WERI-Rb-1 (cell line): ENCODE results near the gene TGM1.

Experiments
- DNase-seq: peaks from one replicate; pipeline ENCODE4 v3.0.0-alpha.2; 2020
- H3K27ac ChIP-seq: fragments of 250-450 bp; sonication (Bioruptor Pico); 2 replicates; pipeline ENCODE4 v1.5.1; 2020; ENCODE audit warnings: mild to moderate bottlenecking, moderate library complexity
- H3K27me3 ChIP-seq: fragments of 250-450 bp; sonication (Bioruptor Pico); 2 replicates; pipeline ENCODE4 v1.5.1; 2021; ENCODE audit warnings: mild to moderate bottlenecking, low read depth, moderate library complexity; ENCODE audit not compliant: insufficient read depth, severe bottlenecking
- H3K36me3 ChIP-seq: fragments of 250-450 bp; sonication (Bioruptor Pico); 2 replicates; pipeline ENCODE4 v1.5.1; 2020; ENCODE audit warnings: mild to moderate bottlenecking, moderate library complexity
- H3K4me3 ChIP-seq: 2 replicates; pipeline ENCODE4 v1.5.1; 2011; ENCODE audit warnings: low read depth, mild to moderate bottlenecking, control low read depth, low read length
- H3K9me3 ChIP-seq: fragments of 250-450 bp; sonication (Bioruptor Pico); 2 replicates; pipeline ENCODE4 v1.5.1; 2021; ENCODE audit warnings: mild to moderate bottlenecking, moderate library complexity; ENCODE audit not compliant: severe bottlenecking
- CTCF ChIP-seq: IDR thresholded peaks from 2 replicates; pipeline ENCODE4 v1.5.1; 2011; ENCODE audit warnings: low read depth, mild to moderate bottlenecking, control low read depth, inconsistent platforms, low read length

TGM1 gene

DNA sequence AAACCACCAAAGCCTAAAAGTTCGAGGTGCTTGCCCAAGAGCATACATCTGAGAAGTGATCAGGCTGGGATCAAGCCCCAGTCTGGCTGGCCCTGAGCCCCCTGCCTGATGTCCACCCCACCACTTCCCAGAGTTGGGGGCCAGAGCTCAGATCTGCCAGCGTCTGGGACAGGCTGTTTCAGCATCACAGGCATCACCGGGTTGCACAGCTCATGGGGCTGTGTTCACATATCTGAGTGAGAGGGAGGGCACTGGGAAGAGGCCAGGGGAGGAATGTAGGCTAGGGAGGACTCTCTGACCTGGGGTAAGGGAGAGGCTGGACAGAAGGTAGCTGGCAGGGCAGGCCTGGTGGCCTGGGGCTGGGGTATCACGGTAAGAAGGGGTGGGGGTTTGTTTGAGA lies 6.0 kb downstream of the TGM1 start:
- Histone ChIP-seq H3K9me3 (no peaks in the 10 kb centered on the region), H3K4me3 (no peak overlapping the region), H3K27ac (no peak overlapping the region), H3K36me3 (no peaks in the 10 kb centered on the region; the same call in 1 of the 2 replicates), H3K27me3 (no peaks in the 10 kb centered on the region)
- no peak for DNase-seq
- TF ChIP-seq CTCF, result no peak

- no peak overlapping the region for H3K4me3 ChIP-seq
- H3K9me3 ChIP-seq, result no peaks in the 10 kb centered on the region
- TF ChIP-seq CTCF, result no peak
- no peak overlapping the region for H3K27ac ChIP-seq
- H3K36me3 ChIP-seq, result no peaks in the 10 kb centered on the region; the same call in 1 of the 2 replicates
- no peak for DNase-seq
- no peaks in the 10 kb centered on the region for H3K27me3 ChIP-seq
Measured at GRCh38 chr14:24255931-24256711, 6.9 kb downstream of the TGM1 start.

DNA sequence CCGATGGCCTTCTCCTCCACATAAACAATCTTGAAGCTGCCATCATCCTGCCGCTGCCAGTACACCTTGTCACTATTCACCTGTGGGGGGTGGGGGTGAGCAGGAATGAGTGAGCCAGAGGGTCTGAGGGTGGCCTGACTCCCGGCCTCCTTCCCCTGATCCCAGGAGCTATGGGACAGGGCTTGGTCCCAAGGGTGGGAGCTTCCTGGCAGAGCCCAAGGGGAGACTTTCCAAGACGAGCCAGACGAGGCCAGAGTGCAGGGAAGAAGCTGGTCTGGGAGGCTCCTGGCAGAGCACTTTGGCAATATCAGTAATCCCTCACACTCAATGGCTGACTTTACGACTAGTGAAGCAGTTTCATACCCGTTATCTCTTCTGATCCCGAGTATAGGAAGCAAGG lies 7.5 kb downstream of the TGM1 start:
- TF ChIP-seq CTCF, result no peak
- H3K27me3 ChIP-seq, result no peaks in the 10 kb centered on the region
- H3K9me3 ChIP-seq, result no peaks in the 10 kb centered on the region
- DNase-seq, result no peak
- H3K4me3 ChIP-seq, result no peak overlapping the region
- H3K36me3 ChIP-seq, result no peaks in the 10 kb centered on the region; the same call in 1 of the 2 replicates
- no peak overlapping the region for H3K27ac ChIP-seq

GRCh38 chr14:24254630-24255392 lies 8.2 kb downstream of the TGM1 start:
- TF ChIP-seq CTCF, result no peak
- Histone ChIP-seq H3K9me3 (no peaks in the 10 kb centered on the region), H3K27me3 (no peaks in the 10 kb centered on the region), H3K4me3 (no peak overlapping the region), H3K36me3 (no peaks in the 10 kb centered on the region; the same call in 1 of the 2 replicates), H3K27ac (no peak overlapping the region)
- no peak for DNase-seq

GRCh38 chr14:24253936-24254335 lies 9.0 kb downstream of the TGM1 start:
- Histone ChIP-seq H3K36me3 (no peaks in the 10 kb centered on the region; the same call in 1 of the 2 replicates), H3K27ac (no peak overlapping the region), H3K27me3 (no peaks in the 10 kb centered on the region), H3K4me3 (no peak overlapping the region), H3K9me3 (no peaks in the 10 kb centered on the region)
- TF ChIP-seq CTCF, result no peak
- no peak for DNase-seq
